Activated T-helper 2 cell treated with anti-CD3 and anti-CD28 coated beads, Interferon-gamma antibody, Interleukin-2, Interleukin-4, amounts not matched to agents 10 μg/mL and 5 μg/mL and 100 μg/mL, durations not matched to agents 14 hours and 24 hours and 36 hours (primary cell): ENCODE results near the gene LIN28B. TPM values are rescaled to one million over a fixed set of nuclear protein-coding genes. Genes with fewer than 3 reads are reported as not detected.
"Not testable (repeated sequence)": the region's sequence is repeated elsewhere in the genome, so short reads cannot be mapped to it uniquely, and the experiment has no call there.

Experiments
- DNase-seq: peaks from one replicate; pipeline ENCODE4 v3.0.0; 2021; ENCODE audit warnings: low spot score
- H3K27ac Mint-ChIP-seq: one replicate; pipeline ENCODE4 v1.8.0; 2021; ENCODE audit warnings: mixed read lengths
- H3K27me3 Mint-ChIP-seq: one replicate; pipeline ENCODE4 v1.8.0; 2021; ENCODE audit warnings: low read depth, mixed read lengths
- H3K36me3 Mint-ChIP-seq: one replicate; pipeline ENCODE4 v1.8.0; 2021; ENCODE audit warnings: low read depth, mixed read lengths
- H3K4me1 Mint-ChIP-seq: one replicate; pipeline ENCODE4 v1.8.0; 2021; ENCODE audit warnings: low read depth, mixed read lengths
- H3K4me3 Mint-ChIP-seq: one replicate; pipeline ENCODE4 v1.8.0; 2021; ENCODE audit warnings: low read depth, mild to moderate bottlenecking, moderate library complexity, mixed read lengths
- H3K9me3 Mint-ChIP-seq: one replicate; pipeline ENCODE4 v1.8.0; 2021; ENCODE audit warnings: mixed read lengths
- intact Hi-C: fragments of 100-400 bp; cut with micrococcal nuclease; formaldehyde crosslinking; loops from one replicate; pipeline ENCODE4 v1.15.1; 2023
- total RNA-seq: library from RNA; stranded (reverse); gene quantifications from 2 replicates; pipeline ENCODE4 v1.2.3, GENCODE V29; 2022

Gene LIN28B
- total RNA-seq, 1 donor from 2014 or later: 0.05 TPM

DNA sequence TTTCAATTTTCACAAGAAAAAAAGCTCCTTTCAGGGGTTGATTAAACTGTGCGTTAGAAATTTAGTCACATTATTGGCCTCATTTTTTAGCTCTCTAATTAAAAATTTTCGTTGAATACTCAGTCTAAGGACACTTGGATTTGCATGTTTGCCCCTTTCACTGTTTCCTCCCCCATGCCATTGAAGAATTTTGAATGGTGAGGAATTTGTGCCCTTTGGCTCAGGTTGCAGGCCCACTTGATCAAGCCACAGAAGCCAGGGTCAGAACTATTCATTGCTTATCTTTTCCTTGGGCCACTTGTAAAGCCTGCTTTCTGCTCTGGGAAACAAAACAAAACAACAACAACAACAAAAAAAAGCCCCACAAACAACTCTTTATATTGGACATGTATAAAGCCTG, 12.2 kb downstream of the LIN28B start:
- Mint-ChIP-seq H3K4me1 (peaks cover 2% of the 10 kb centered on the region), H3K27ac (no peak overlapping the region), H3K4me3 (no peak overlapping the region), H3K27me3 (peaks cover 2% of the 10 kb centered on the region), H3K36me3 (no peaks in the 10 kb centered on the region), H3K9me3 (no peaks in the 10 kb centered on the region)
- intact Hi-C loops: no loop called here
- DNase-seq: no peak

DNA sequence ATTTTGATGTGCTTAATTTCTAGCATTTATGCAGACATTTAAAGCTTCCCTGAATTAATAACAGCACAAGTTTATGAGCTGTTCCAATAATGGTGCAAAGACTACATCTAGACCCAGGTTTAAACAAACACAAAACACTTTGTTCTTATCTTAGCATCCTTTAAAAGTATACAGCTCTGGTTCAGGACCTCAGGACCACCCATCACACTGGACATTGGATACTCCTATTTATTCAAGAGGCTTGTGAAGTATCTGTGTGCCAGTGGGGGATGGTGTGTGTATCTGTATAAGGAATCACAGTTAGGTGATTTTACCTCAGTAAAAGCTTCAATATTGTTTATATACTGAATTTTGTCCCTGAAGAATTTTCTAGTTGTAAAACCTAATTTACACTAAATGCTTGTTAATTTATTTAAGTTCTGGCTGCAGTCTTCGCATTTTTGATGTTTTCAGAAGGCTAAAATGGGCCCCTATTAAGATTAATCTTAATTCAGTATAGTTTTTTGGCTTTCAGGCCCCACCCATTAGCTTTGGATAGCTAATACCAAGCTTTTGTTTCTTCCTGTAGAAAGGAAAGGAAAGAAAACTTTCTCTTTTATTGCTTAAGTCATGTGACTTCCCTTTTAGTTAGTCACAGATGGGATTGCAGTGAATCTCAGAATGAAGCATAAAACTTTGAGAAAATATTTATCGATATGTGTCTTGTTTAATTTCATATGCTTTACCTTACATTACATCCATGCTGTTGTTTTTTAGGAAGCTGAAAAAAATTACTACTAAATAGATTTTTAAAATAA, 13.1 kb downstream of the LIN28B start:
- Mint-ChIP-seq H3K27me3 (peaks cover 2% of the 10 kb centered on the region), H3K36me3 (no peaks in the 10 kb centered on the region), H3K4me1 (peaks cover 2% of the 10 kb centered on the region), H3K27ac (no peak overlapping the region), H3K9me3 (no peaks in the 10 kb centered on the region), H3K4me3 (no peak overlapping the region)
- intact Hi-C loops: no loop called here
- DNase-seq: no peak

DNA sequence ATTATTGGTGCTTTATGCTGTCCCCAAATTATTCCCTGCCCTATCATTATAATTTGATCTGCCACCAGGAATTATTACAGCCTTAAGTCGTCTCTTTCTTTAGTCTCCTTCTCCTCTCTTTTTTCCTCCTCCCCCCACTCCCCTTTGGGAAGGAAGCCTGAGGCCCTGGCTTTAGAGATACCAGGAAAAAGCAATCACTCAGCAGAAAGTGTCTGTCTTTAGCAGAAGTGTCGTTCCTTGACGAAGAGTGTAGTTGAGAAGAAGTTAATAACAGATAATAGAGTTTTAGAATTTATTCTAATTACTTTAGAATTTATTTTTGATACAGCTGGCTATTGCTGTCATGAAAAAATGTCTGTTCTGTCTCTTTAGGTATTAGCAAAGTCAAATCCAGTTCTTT, 16.5 kb downstream of the LIN28B start:
- Mint-ChIP-seq H3K4me3 (no peak overlapping the region), H3K27ac (no peak overlapping the region)

DNA sequence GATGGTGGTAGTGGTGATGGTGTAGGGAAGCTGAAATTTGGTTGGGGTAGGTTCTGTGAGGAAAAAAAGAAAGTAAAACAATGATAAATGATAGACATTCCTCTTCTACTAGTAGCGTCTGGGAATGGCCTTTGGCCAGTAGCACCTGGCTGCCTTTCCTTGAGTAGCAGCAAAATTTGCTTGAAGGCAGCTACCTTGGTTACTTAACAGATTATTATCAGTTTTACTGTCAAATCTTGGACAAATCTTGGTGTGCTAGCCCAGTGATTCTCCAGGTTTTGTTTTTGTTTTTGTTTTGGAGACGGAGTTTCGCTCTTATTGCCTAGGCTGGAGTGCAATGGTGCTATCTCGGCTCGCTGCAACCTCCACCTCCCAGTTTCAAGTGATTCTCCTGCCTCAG, 26.4 kb downstream of the LIN28B start:
- intact Hi-C loops: no loop called here
- Mint-ChIP-seq H3K9me3 (no peaks in the 10 kb centered on the region), H3K4me1 (no peaks in the 10 kb centered on the region), H3K27ac (no peak overlapping the region), H3K27me3 (peaks cover 3% of the 10 kb centered on the region), H3K36me3 (no peaks in the 10 kb centered on the region), H3K4me3 (no peak overlapping the region)
- DNase-seq: no peak

More for the DNA sequence above, 16.5 kb downstream of the LIN28B start:
- intact Hi-C loops: no loop called here
- Mint-ChIP-seq H3K27me3 (peaks cover 13% of the 10 kb centered on the region), H3K36me3 (no peaks in the 10 kb centered on the region), H3K4me1 (peaks cover 2% of the 10 kb centered on the region), H3K9me3 (no peaks in the 10 kb centered on the region)
- DNase-seq: no peak

DNA sequence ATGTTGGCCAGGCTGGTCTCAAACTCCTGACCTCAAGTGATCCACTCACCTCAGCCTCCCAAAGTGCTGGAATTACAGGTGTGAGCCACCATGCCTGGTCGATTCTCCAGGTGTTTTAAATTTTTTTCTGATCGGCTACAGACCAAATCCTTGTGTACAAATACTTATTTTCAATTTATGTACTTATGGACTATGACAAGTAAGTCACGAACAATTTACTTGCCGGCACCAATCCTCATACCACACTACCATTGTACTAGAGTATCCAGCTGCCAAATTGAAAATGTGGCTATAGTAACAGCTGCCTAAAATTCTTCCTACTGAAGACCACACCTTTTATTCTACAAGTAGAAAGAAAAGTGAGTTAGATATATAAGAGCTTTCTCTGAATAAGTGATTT, 26.9 kb downstream of the LIN28B start:
- Mint-ChIP-seq H3K27me3 (peaks cover 3% of the 10 kb centered on the region), H3K4me1 (no peaks in the 10 kb centered on the region), H3K9me3 (no peaks in the 10 kb centered on the region), H3K4me3 (no peak overlapping the region), H3K36me3 (no peaks in the 10 kb centered on the region), H3K27ac (no peak overlapping the region)
- DNase-seq: no peak
- intact Hi-C loops: no loop called here

DNA sequence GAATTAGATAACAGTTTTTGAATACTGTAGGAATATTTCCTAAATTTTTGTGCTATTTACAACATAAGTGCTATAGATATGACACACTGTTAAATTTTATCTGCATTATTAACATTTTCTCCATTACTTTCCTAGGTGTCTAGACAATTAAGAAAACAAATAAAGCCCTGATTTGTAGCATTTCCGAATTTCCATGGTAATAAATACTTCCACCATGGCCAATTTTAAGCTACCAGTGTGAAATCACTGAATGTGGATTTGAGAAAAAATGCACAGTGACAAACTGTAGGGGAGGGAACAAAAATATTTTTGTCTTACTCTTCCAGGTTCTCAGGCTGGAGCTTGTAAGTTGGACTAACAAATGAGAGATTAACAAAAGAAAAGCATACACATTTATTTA, 27.9 kb downstream of the LIN28B start:
- no peak overlapping the region for H3K27ac Mint-ChIP-seq
- peaks cover 3% of the 10 kb centered on the region for H3K27me3 Mint-ChIP-seq
- no peaks in the 10 kb centered on the region for H3K9me3 Mint-ChIP-seq
- intact Hi-C loops: no loop called here
- no peak for DNase-seq
- H3K4me1 Mint-ChIP-seq: no peaks in the 10 kb centered on the region
- no peak overlapping the region for H3K4me3 Mint-ChIP-seq
- H3K36me3 Mint-ChIP-seq: no peaks in the 10 kb centered on the region

DNA sequence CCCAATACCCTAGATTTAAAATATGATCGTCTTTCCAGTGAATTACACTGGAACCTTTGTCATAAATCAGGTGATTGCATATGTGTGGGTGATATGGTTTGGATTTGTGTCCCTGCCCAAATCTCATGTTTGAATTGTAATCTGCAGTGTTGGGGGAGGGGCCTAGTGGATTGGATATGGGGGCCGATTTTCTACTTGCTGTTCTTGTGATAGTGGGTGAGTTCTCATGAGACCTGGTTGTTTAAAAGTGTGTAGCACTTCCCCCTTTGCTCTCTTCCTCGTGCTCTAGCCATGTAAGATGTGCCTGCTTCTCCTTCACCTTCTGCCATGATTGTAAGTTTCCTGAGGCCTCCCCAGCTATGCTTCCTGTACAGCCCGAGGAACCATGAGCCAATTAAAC, 29.0 kb downstream of the LIN28B start:
- H3K36me3 Mint-ChIP-seq, DNase-seq, H3K9me3 Mint-ChIP-seq, H3K4me3 Mint-ChIP-seq, H3K4me1 Mint-ChIP-seq, H3K27ac Mint-ChIP-seq, H3K27me3 Mint-ChIP-seq, intact Hi-C loops: not testable (repeated sequence)

DNA sequence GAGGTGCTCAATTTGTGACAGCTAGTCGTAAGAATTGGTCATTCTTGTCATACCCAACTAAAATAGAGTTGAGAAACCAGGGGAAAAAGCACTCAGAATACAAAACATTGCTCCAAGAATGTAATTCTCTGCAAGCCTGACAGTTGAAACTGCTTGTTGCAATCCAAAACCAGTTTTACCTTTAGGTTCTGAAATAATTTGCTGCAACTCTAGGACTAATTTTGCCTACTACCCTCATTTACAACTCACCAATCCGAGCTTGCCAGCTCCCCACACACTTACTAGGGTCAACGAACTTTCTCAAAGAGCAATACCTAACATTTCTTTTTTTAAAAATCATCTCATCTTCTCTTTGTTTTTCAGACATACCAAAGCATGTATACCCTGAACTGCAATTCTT, 29.7 kb downstream of the LIN28B start:
- DNase-seq: no peak

DNA sequence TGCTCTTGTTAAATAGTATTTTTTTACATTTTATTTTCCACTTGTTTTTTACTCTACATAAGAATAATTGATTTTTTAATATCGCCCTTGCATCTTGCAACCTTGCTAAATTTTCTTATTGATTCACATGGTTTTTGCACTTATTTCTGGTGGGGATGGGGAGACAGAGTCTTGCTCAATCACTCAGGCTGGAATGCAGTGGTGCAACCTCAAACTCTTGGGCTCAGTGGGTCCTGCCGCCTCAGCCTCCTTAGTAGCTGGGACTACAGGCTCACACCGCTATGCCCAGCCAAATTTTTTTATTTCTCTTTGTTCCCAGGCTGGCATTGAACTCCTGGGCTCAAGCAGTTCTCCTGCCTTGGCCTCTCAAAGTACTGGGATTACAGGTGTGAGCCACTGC, 30.3 kb downstream of the LIN28B start:
- no peak for DNase-seq
- Mint-ChIP-seq H3K9me3 (no peaks in the 10 kb centered on the region), H3K27me3 (peaks cover 3% of the 10 kb centered on the region), H3K4me1 (no peaks in the 10 kb centered on the region), H3K27ac (no peak overlapping the region), H3K4me3 (no peak overlapping the region), H3K36me3 (no peaks in the 10 kb centered on the region)
- intact Hi-C loops: no loop called here

More for the DNA sequence above, 29.7 kb downstream of the LIN28B start:
- Mint-ChIP-seq H3K36me3 (no peaks in the 10 kb centered on the region), H3K4me1 (no peaks in the 10 kb centered on the region), H3K9me3 (no peaks in the 10 kb centered on the region), H3K27me3 (peaks cover 3% of the 10 kb centered on the region), H3K4me3 (no peak overlapping the region), H3K27ac (no peak overlapping the region)
- intact Hi-C loops: no loop called here

DNA sequence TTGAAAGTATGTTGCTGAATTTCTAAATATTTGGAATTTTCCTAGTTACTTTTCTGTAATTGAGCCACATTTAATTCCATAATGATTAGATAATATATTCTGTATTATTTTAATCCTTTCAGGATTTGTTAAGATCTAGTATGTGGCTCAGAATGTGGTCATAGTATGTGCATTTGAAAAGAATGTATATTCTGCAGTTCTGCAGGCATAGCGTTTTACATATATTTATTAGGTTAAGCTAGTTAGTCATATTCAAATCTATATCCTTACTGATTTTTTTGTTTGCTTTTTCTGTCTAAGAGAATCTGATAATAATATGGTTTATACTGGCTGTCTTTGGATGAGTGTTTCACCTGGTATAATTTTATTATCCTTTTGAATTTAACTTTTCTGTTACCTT, 33.2 kb downstream of the LIN28B start:
- no peaks in the 10 kb centered on the region for H3K36me3 Mint-ChIP-seq
- H3K27ac Mint-ChIP-seq: no peak overlapping the region
- H3K4me3 Mint-ChIP-seq: no peak overlapping the region
- intact Hi-C loops: no loop called here
- no peaks in the 10 kb centered on the region for H3K9me3 Mint-ChIP-seq
- no peaks in the 10 kb centered on the region for H3K4me1 Mint-ChIP-seq
- no peak for DNase-seq
- H3K27me3 Mint-ChIP-seq: peaks cover 3% of the 10 kb centered on the region

DNA sequence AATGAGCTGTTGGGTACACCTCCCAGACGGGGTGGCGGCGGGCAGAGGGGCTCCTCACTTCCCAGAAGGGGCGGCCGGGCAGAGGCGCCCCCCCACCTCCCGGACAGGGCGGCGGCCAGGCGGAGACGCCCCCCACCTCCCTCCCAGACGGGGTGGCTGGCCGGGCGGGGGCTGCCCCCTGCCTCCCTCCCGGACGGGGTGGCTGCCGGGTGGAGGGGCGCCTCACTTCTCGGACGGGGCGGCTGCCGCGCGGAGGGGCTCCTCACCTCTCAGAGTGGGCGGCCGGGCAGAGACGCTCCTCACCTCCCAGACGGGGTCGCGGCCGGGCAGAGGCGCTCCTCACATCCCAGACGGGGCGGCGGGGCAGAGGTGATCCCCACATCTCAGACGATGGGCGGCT, 34.2 kb downstream of the LIN28B start:
- H3K9me3 Mint-ChIP-seq, H3K36me3 Mint-ChIP-seq, DNase-seq, H3K4me3 Mint-ChIP-seq, H3K27ac Mint-ChIP-seq, H3K27me3 Mint-ChIP-seq, intact Hi-C loops, H3K4me1 Mint-ChIP-seq: not testable (repeated sequence)

DNA sequence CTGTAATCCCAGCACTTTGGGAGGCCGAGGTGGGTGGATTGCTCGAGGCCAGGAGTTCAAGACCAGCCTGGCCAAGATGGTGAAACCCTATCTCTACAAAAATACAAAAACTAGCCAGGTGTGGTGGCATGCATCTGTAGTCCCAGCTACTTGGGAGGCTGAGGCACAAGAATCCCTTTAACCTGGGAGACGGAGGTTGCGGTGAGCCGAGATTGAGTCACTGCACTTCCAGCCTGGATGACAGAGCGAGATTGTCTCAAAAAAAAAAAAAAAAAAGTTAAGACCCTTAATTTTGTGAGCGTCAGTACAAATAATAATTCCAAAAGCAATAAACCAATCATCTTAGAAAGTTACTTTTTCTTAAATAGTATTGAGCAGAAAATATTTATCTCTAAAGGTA, 36.7 kb downstream of the LIN28B start:
- intact Hi-C loops, H3K36me3 Mint-ChIP-seq, H3K4me1 Mint-ChIP-seq: not testable (repeated sequence)

DNA sequence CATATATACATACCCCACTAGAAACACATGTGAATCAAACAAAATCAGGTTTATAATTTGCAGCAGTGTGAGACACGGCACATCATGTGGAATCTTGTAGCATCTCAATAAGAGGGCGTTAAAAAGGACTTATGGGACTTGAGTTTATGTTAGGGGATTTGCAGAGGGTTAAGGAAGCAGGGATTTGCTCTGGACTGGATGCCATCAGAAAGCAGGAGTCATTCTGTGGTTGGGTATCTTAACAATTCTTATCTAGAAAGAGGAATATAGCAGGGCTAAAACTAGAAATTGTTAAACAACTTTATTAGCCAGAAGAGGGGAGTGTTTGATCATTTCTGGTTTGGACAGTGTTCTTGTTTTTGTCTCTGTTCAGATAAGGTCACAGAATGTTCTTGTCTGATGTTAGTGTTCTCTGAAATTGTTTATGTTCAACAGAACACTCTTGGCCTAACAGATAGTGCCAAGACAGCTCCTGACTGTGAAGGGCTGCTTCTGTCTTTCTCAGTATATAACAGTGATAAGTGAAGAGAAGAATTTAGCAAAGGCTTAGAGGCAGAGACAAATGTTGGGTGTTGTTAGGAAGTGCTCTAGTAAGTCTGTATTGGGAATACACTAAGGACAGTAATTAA, 39.2 kb downstream of the LIN28B start:
- intact Hi-C loops: no loop called here
- Mint-ChIP-seq H3K27ac (no peak overlapping the region), H3K27me3 (peaks cover 1% of the 10 kb centered on the region), H3K36me3 (no peaks in the 10 kb centered on the region), H3K4me1 (no peaks in the 10 kb centered on the region), H3K4me3 (no peak overlapping the region), H3K9me3 (no peaks in the 10 kb centered on the region)
- no peak for DNase-seq

More for the DNA sequence above, 36.7 kb downstream of the LIN28B start:
- not testable (repeated sequence) for H3K27ac Mint-ChIP-seq, DNase-seq, H3K9me3 Mint-ChIP-seq, H3K4me3 Mint-ChIP-seq, H3K27me3 Mint-ChIP-seq
